Measurements from ENCODE around the gene EEFSEC.

DNA sequence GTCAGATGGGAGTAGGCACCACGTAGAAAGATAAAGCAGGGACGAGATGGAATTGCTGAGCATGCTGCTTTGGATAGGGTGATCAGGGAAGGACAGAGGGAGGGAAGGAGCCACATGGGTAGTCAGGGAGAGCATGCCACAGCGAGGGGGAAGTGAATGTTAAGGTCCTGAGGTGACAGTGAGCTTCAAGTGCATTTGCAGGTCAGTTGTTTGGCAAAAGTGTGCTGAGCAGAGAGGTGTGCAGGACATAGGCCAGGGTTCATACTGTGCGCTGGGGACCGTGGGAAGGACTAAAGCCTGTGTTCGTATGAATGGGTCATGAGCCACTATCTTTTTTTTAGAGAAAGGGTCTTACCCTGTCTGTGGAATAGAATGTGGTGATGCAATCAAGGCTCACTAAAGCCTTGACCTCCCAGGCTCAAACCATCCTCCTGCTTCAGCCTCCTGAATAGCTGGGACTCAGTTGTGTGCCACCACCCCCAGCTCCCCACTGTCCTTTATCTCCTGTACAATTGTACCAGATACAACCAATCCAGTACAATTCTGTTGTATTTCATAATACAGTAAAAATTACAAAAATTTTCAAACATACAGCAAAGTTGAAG is 205.9 kb downstream of the EEFSEC start:
- TF ChIP-seq CTCF (IDR thresholded peaks at IDR 0.05; ENCODE audit: low read length) (no peak), EZH2 (optimal IDR thresholded peaks at IDR 0.05; ENCODE audit: low read depth, low read length) (no peak), EZH2phosphoT487 (IDR thresholded peaks at IDR 0.05; ENCODE audit: low read length) (no peak)

Data from MM.1S (cell line).